IMR-90 (cell line): Measurements from ENCODE around the gene DACH1. TPM values are rescaled to one million over a fixed set of nuclear protein-coding genes. Genes with fewer than 3 reads are reported as not detected.
A peak's percentile ranks its signal among the peaks of the same experiment; 100 is the strongest.

Experiments used
- ATAC-seq: fragments of 200-7000 bp; cut with Tn5 transposase; 2 replicates; pipeline ENCODE4 v1.9.1; 2020; ENCODE audit warnings: low read depth, mild to moderate bottlenecking, moderate library complexity
- BruUV-seq: library from RNA; stranded (reverse); fragments of 400-500 nt; replicated peaks from 2 replicates; lab custom pipeline; 2021; lab: Mats Ljungman, UMichigan
- CTCF ChIA-PET: fragments of 300-600 bp; formaldehyde crosslinking; extraction: SDS; loops from one replicate; lab custom pipeline; 2021; ENCODE audit warnings: antibody characterized with exemption; lab: Yijun Ruan, JAX
- POLR2A ChIA-PET: fragments of 300-600 bp; sonication (Branson Sonifier 250); formaldehyde crosslinking; loops from one replicate; lab custom pipeline; 2022; ENCODE audit warnings: antibody characterized with exemption; ENCODE audit not compliant: unreplicated experiment; lab: Charles Lee
- DNase-seq: peaks from one replicate; pipeline ENCODE4 v3.0.0; 2013
- H2AFZ ChIP-seq: replicated peaks from 2 replicates; pipeline ENCODE3; 2013; ENCODE audit warnings: low read length, mild to moderate bottlenecking; ENCODE audit not compliant: poor library complexity
- H2AK5ac ChIP-seq: 2 replicates; pipeline ENCODE4 v1.6.1; 2013; ENCODE audit warnings: low read depth, low read length, inconsistent platforms
- H2AK9ac ChIP-seq: replicated peaks from 2 replicates; pipeline ENCODE3; 2013; ENCODE audit warnings: mild to moderate bottlenecking, low read depth, low read length, moderate library complexity; ENCODE audit not compliant: poor library complexity
- H2BK120ac ChIP-seq: 2 replicates; pipeline ENCODE4 v1.6.1; 2013; ENCODE audit warnings: low read depth, low read length, inconsistent platforms
- H2BK15ac ChIP-seq: 3 replicates; pipeline ENCODE4 v1.6.1; 2013; ENCODE audit warnings: low read depth, low read length, inconsistent platforms
- H2BK20ac ChIP-seq: 2 replicates; pipeline ENCODE4 v1.6.1; 2013; ENCODE audit warnings: low read depth, mild to moderate bottlenecking, inconsistent platforms, low read length, moderate library complexity
- H2BK5ac ChIP-seq: 2 replicates; pipeline ENCODE4 v1.6.1; 2013; ENCODE audit warnings: mild to moderate bottlenecking, low read depth, low read length, inconsistent platforms; ENCODE audit not compliant: poor library complexity, severe bottlenecking
- H3K14ac ChIP-seq: replicated peaks from 2 replicates; pipeline ENCODE4 v1.6.1; 2013; ENCODE audit warnings: low read depth, low read length, inconsistent platforms
- H3K18ac ChIP-seq: 2 replicates; pipeline ENCODE4 v1.6.1; 2013; ENCODE audit warnings: low read depth, low read length, control low read depth
- H3K23ac ChIP-seq: 2 replicates; pipeline ENCODE4 v1.6.1; 2013; ENCODE audit warnings: low read depth, low read length, inconsistent platforms
- H3K27ac ChIP-seq: 2 replicates; pipeline ENCODE4 v1.5.1; 2013; ENCODE audit warnings: mild to moderate bottlenecking, control low read depth, low read length; ENCODE audit not compliant: insufficient read depth
- H3K27me3 ChIP-seq: 2 replicates; pipeline ENCODE4 v1.6.1; 2013; ENCODE audit warnings: low read length; ENCODE audit not compliant: control insufficient read depth, insufficient read depth
- H3K36me3 ChIP-seq: 2 replicates; pipeline ENCODE4 v1.6.1; 2013; ENCODE audit warnings: low read length, mixed read lengths; ENCODE audit not compliant: control insufficient read depth, insufficient read depth
- H3K4ac ChIP-seq: 2 replicates; pipeline ENCODE4 v1.6.1; 2013; ENCODE audit warnings: low read depth, low read length, inconsistent platforms
- H3K4me1 ChIP-seq: 2 replicates; pipeline ENCODE4 v1.6.1; 2013; ENCODE audit warnings: low read length, mixed read lengths; ENCODE audit not compliant: control insufficient read depth, insufficient read depth
- H3K4me2 ChIP-seq: 2 replicates; pipeline ENCODE4 v1.6.1; 2013; ENCODE audit warnings: low read depth, mild to moderate bottlenecking, control low read depth, low read length, moderate library complexity
- H3K4me3 ChIP-seq: 2 replicates; pipeline ENCODE4 v1.5.1; 2013; ENCODE audit warnings: low read depth, mild to moderate bottlenecking, control low read depth, low read length, moderate library complexity; ENCODE audit not compliant: insufficient read depth
- H3K56ac ChIP-seq: 2 replicates; pipeline ENCODE4 v1.6.1; 2013; ENCODE audit warnings: low read length, inconsistent platforms; ENCODE audit not compliant: insufficient read depth; ENCODE audit errors: extremely low read depth
- H3K79me1 ChIP-seq, 2 experiments: 2 replicates each; pipeline ENCODE4 v1.6.1; 2013; ENCODE audit warnings: low read length in 2 of 2, inconsistent platforms in 1 of 2, low read depth in 1 of 2
- H3K9ac ChIP-seq: 2 replicates; pipeline ENCODE4 v1.6.1; 2013; ENCODE audit warnings: low read depth, low read length, control low read depth
- H3K9me1 ChIP-seq: 2 replicates; pipeline ENCODE4 v1.6.1; 2013; ENCODE audit warnings: low read length, inconsistent platforms; ENCODE audit not compliant: insufficient read depth
- H3K9me3 ChIP-seq: 2 replicates; pipeline ENCODE4 v1.6.1; 2013; ENCODE audit warnings: low read length; ENCODE audit not compliant: control insufficient read depth, insufficient read depth
- H4K20me1 ChIP-seq: 2 replicates; pipeline ENCODE4 v1.6.1; 2013; ENCODE audit warnings: low read length, inconsistent platforms; ENCODE audit not compliant: insufficient read depth
- H4K5ac ChIP-seq: 2 replicates; pipeline ENCODE4 v1.6.1; 2013; ENCODE audit warnings: mild to moderate bottlenecking, low read depth, low read length, control low read depth
- H4K8ac ChIP-seq, 2 experiments: 2 replicates each; pipeline ENCODE4 v1.6.1; 2013; ENCODE audit warnings: low read depth in 2 of 2, low read length in 2 of 2, control low read depth in 1 of 2, inconsistent platforms in 1 of 2
- H4K91ac ChIP-seq: 2 replicates; pipeline ENCODE4 v1.6.1; 2013; ENCODE audit warnings: low read depth, low read length, inconsistent platforms; ENCODE audit not compliant: insufficient read depth
- BHLHE40 ChIP-seq: fragments of 150-350 bp; IDR thresholded peaks from 2 replicates; pipeline ENCODE4 v1.6.1; 2016; ENCODE audit warnings: mild to moderate bottlenecking, low read depth, low read length
- CEBPB ChIP-seq: IDR thresholded peaks from 2 replicates; pipeline ENCODE4 v1.6.1; 2012; ENCODE audit warnings: low read depth, low read length, improper control_type of control experiment
- FOS ChIP-seq: fragments of 150-350 bp; IDR thresholded peaks from 2 replicates; pipeline ENCODE4 v1.6.1; 2016; ENCODE audit warnings: low read depth, low read length
- MAFK ChIP-seq: IDR thresholded peaks from 2 replicates; pipeline ENCODE4 v1.6.1; 2012; ENCODE audit warnings: low read depth, low read length, improper control_type of control experiment
- MAZ ChIP-seq: IDR thresholded peaks from 2 replicates; pipeline ENCODE4 v1.6.1; 2012; ENCODE audit warnings: low read depth, mild to moderate bottlenecking, low read length, improper control_type of control experiment, moderate library complexity, borderline replicate concordance
- MXI1 ChIP-seq: IDR thresholded peaks from 2 replicates; pipeline ENCODE4 v1.6.1; 2012; ENCODE audit warnings: low read depth, mild to moderate bottlenecking, low read length, moderate library complexity, borderline replicate concordance
- POLR2A ChIP-seq: IDR thresholded peaks from 2 replicates; pipeline ENCODE4 v1.6.1; 2012; ENCODE audit warnings: mild to moderate bottlenecking, low read depth, low read length
- RCOR1 ChIP-seq: IDR thresholded peaks from 2 replicates; pipeline ENCODE4 v1.6.1; 2012; ENCODE audit warnings: mild to moderate bottlenecking, low read length, improper control_type of control experiment; ENCODE audit not compliant: insufficient replicate concordance
- RFX5 ChIP-seq: IDR thresholded peaks from 2 replicates; pipeline ENCODE4 v1.8.0; 2012; ENCODE audit warnings: low read depth, mild to moderate bottlenecking, low read length, moderate library complexity
- SMC3 ChIP-seq: fragments of 150-350 bp; IDR thresholded peaks from 2 replicates; pipeline ENCODE4 v1.6.1; 2016; ENCODE audit warnings: low read depth, mild to moderate bottlenecking, antibody characterized with exemption, low read length, moderate library complexity
- WGBS, 2 experiments: methylation state at CpG; one replicate each; pipeline versions ENCODE4 v1.1.5 to v1.1.7; 2013; ENCODE audit warnings: missing lambda C conversion rate in 2 of 2; ENCODE audit not compliant: insufficient read length in 1 of 2; ENCODE audit errors: extremely low coverage in 2 of 2; 5-methylcytosine and 5-hydroxymethylcytosine counted together
- dilution Hi-C: fragments of 300-500 bp; cut with HindIII; formaldehyde crosslinking; loops from one replicate; pipeline ENCODE4 v1.14.3; 2018; ENCODE audit warnings: low sequenced_read_pairs; ENCODE audit not compliant: unreplicated experiment
- in situ Hi-C: fragments of 300-500 bp; cut with MboI; formaldehyde crosslinking; loops from 3 replicates; pipeline ENCODE4 v1.14.3; 2019; ENCODE audit warnings: low sequenced_read_pairs, inconsistent platforms, mixed read lengths
- intact Hi-C: fragments of 100-400 bp; cut with micrococcal nuclease; formaldehyde crosslinking; loops from 2 replicates; pipeline ENCODE4 v1.10.0; 2022
- polyA plus RNA-seq, 3 experiments: library from polyadenylated mRNA; depleted of rRNA; stranded (reverse); fragments of >200 nt; gene quantifications; 2 replicates each; pipeline ENCODE4 v1.2.3, GENCODE V29; 2012; ENCODE audit warnings: low replicate concordance in 1 of 3
- total RNA-seq: library from RNA; depleted of rRNA; stranded (reverse); fragments of >200 nt; gene quantifications from 2 replicates; pipeline ENCODE4 v1.2.3, GENCODE V29; 2012
- TF ChIP-seq, protein P1 (sequence below): fragments of 150-350 bp; IDR thresholded peaks from 2 replicates; pipeline ENCODE4 v1.6.1; 2016; ENCODE audit warnings: low read depth, mild to moderate bottlenecking, low read length, moderate library complexity, borderline replicate concordance

Gene DACH1
- total and polyA plus RNA-seq, 2 of the 4 experiments (the other 2 are of a cell fraction) = not detected

GRCh38 chr13:71524613-71525304 is 342.2 kb downstream of the DACH1 start:
- Histone ChIP-seq H3K36me3 (no peaks in the 10 kb centered on the region), H3K4me1 (no peaks in the 10 kb centered on the region; the same call in 1 of the 2 replicates), H3K56ac (no peak overlapping the region), H3K79me1 (no peaks in the 10 kb centered on the region), H2BK5ac (no peak overlapping the region), H3K4me2 (peak overlapping the region; percentile 51; the same call in 1 of the 2 replicates), H3K4ac (no peak overlapping the region), H3K27me3 (no peaks in the 10 kb centered on the region), H4K8ac (no peak overlapping the region), H4K5ac (no peak overlapping the region), H2BK120ac (no peak overlapping the region), H3K23ac (no peak overlapping the region), H3K18ac (no peak overlapping the region), H3K9me1 (no peaks in the 10 kb centered on the region), H2BK15ac (no peak overlapping the region), H3K27ac (no peak overlapping the region), H2BK20ac (no peak overlapping the region), H4K91ac (no peak overlapping the region), H4K20me1 (no peaks in the 10 kb centered on the region), H3K14ac (no peak overlapping the region), H3K9me3 (no peaks in the 10 kb centered on the region), H3K4me3 (no peak overlapping the region), H2AK9ac (no peak overlapping the region), H3K9ac (no peak overlapping the region), H2AFZ (no peak overlapping the region), H2AK5ac (no peak overlapping the region)
- dilution Hi-C loops = no loop called here
- BruUV-seq = no TSS peak
- ATAC-seq (peak; percentile 21; the same call in 1 of the 2 replicates), DNase-seq (no peak)
- POLR2A ChIA-PET = no interaction called here
- in situ Hi-C loops = no loop called here
- TF ChIP-seq RFX5 = no peak
- TF ChIP-seq MAZ = no peak
- no peak for TF ChIP-seq MAFK
- TF ChIP-seq BHLHE40 = no peak
- TF ChIP-seq RCOR1 = no peak
- no peak for TF ChIP-seq MXI1
- TF ChIP-seq, protein P1, sequence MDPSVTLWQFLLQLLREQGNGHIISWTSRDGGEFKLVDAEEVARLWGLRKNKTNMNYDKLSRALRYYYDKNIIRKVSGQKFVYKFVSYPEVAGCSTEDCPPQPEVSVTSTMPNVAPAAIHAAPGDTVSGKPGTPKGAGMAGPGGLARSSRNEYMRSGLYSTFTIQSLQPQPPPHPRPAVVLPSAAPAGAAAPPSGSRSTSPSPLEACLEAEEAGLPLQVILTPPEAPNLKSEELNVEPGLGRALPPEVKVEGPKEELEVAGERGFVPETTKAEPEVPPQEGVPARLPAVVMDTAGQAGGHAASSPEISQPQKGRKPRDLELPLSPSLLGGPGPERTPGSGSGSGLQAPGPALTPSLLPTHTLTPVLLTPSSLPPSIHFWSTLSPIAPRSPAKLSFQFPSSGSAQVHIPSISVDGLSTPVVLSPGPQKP = no peak
- TF ChIP-seq FOS = no peak
- no peak for TF ChIP-seq POLR2A
- TF ChIP-seq SMC3 = no peak
- no peak for TF ChIP-seq CEBPB
- CTCF ChIA-PET = interaction anchor here (0.5 kb wide), 1 partner anchor 232 kb away, joined by 10 read pairs; no protein-coding TSS in a partner anchor
- intact Hi-C loops = no loop called here
- no CpG with 5 or more reads among the region's 16 CpGs for WGBS, 2 experiments
